ENCODE data around the gene NFIA.

NFIA gene

DNA sequence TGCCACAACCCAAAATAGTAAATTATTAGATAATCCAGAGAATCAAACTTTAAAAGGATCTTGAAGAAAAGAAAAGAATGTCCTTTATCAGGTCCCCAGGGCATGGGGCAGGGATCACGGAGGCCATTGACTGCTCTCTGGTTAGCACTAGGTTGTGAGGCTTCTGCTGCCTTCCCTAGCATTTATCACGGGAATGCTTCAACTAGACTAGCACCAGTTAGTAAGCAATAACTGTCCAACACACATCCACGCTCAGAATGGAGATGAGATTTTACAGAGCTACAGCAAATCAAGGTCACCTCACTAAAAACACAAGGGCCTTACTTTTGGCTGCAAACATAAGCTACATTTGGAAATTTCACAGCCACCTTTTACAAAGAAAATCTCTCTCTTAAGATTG is 304.0 kb downstream of the NFIA start:
- TF ChIP-seq, protein P1, sequence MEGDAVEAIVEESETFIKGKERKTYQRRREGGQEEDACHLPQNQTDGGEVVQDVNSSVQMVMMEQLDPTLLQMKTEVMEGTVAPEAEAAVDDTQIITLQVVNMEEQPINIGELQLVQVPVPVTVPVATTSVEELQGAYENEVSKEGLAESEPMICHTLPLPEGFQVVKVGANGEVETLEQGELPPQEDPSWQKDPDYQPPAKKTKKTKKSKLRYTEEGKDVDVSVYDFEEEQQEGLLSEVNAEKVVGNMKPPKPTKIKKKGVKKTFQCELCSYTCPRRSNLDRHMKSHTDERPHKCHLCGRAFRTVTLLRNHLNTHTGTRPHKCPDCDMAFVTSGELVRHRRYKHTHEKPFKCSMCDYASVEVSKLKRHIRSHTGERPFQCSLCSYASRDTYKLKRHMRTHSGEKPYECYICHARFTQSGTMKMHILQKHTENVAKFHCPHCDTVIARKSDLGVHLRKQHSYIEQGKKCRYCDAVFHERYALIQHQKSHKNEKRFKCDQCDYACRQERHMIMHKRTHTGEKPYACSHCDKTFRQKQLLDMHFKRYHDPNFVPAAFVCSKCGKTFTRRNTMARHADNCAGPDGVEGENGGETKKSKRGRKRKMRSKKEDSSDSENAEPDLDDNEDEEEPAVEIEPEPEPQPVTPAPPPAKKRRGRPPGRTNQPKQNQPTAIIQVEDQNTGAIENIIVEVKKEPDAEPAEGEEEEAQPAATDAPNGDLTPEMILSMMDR (conservative IDR thresholded peaks at IDR 0.05; ENCODE audit: low read depth, low read length): no peak
- DNase-seq (ENCODE audit: low read depth): no peak

DNA sequence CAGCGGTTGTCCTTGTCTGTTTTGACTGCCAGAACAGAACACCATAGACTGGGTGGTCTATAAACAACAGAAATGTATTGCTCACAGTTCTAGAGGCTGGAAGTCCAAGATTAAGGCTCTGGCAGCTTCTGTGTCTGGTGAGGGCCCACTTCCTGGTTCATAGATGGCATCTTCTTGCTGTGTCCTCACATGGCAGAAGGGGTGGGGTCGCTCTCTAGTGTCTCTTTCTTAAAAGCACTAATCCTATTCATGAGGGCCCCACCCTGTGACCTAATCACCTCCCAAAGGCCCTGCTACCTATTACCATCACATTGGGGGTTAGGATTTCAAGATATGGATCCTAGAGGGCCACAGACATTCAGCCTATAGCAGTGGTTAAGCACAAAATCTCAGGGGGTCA is 304.4 kb downstream of the NFIA start:
- DNase-seq (ENCODE audit: low read depth): no peak
- TF ChIP-seq, protein P1 (conservative IDR thresholded peaks at IDR 0.05; ENCODE audit: low read depth, low read length): no peak
- H3K4me3 ChIP-seq (ENCODE audit: low read length): no peak overlapping the region

More for the DNA sequence above, 304.0 kb downstream of the NFIA start:
- H3K4me3 ChIP-seq (ENCODE audit: low read length): no peak overlapping the region

DNA sequence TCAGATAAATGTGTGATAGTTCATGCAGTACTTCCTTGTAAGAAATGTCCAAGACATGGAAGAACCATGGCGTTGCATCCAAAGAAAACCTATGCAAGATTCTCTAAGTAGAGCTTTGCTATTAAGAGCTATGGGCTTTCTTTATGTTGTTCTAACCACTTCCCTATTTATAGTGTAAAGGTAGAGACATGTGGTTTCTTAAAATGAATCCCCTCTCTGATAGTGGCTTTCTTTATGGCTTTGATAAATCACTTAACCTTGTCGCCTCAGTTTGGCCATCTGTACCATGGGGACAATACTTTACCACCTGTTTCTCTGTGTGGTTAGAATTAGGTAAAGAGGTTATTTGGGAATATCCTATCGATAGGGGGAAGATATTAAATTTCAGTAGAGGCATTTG is 305.5 kb downstream of the NFIA start:
- no peak overlapping the region for H3K4me3 ChIP-seq (ENCODE audit: low read length)
- TF ChIP-seq, protein P1 (conservative IDR thresholded peaks at IDR 0.05; ENCODE audit: low read depth, low read length): no peak
- DNase-seq (ENCODE audit: low read depth): no peak

DNA sequence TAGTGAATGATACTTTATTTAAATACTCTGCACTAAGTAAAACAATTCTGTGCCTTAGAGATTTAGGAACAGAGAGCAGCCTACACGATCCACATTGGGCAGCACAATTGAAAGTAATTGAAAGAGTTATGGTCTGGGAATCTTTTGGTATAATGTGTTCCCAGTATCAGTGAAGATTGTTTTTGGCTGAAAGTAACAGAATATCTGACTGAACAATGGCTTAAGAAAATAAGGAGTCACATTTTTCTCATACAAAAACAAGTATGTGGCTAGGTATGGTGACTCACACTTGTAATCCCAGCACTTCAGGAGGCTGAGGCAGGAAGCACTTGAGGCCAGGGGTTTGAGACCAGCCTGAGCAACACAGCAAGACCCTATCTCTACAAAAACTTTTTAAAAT is 306.2 kb downstream of the NFIA start:
- TF ChIP-seq, protein P1 (conservative IDR thresholded peaks at IDR 0.05; ENCODE audit: low read depth, low read length): no peak
- no peak overlapping the region for H3K4me3 ChIP-seq (ENCODE audit: low read length)
- no peak for DNase-seq (ENCODE audit: low read depth)

DNA sequence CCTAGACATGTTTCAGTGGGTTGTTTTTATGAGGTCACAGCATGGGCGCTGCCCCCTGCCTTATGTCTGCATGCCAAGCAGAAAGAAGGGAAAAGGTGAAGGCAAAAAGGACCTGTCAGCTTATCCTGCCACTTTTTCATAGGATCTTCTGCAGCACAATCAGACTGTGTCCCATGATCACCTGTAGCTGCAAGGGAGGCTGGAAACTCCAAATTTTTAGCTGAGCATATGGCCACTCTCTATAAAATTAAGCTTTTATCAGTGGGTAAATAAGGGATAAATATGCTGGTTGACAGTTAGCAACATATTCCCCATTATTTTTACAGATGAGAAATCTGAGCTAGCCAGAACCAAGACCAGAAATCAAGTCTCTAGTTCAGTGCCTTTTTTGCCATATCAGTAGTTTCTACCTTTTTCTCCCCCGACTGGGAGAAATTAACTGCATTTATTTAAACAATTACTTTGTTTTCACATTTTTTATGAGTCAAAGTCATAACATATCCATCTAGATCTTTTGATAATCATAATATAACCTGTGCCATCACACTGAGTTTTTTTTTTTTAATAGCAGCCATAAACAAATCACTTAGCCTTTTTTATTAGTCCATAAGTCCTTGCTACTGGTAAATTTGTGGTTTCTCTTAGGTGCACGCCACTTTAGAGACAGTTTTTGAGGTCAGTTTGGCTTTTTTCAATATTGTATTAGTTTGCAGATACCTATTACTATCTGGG is 307.0 kb downstream of the NFIA start:
- TF ChIP-seq, protein P1 (conservative IDR thresholded peaks at IDR 0.05; ENCODE audit: low read depth, low read length): no peak
- no peak for DNase-seq (ENCODE audit: low read depth)
- no peak overlapping the region for H3K4me3 ChIP-seq (ENCODE audit: low read length)

DNA sequence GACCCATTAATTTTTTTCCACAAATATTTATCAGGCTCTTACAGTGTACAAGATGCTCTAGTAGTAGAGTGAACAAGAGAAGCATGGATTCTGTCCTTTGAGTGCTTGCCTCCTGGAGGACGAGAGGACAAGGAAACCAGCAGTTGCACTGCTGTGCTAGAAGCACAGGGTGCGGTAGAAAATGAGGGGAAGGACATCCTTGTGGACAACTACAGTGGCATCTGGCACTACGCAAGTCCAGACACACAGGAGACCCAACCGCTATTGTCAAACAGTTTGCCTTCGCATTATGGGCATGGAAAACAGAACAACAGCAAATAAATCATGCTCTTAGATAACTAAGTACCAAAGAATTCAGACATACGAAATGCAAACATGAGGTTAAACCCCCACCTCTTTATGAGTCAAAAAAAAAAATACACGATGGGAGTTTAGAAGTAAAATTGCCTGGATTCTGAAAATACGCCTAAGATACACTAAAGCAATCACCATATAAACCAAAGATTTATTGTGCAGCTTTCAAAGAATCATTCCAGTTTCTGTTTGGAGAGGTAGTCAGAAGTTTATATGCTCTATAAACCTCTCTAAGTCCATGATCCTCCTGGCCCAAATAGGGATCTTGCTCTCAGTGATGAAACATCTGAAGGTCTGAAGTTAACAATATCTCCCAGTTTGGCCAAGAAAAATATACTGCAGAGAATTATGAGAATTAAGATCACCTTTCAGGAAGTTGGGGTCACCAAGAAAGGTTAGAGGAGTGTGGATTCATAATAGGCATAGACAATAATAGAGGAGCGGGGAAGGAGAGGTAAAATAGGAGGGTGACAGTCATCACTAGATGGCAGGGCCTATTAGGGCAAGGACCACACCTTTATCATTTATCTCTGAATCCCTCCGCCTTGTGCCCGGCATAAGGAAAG is 307.8 kb downstream of the NFIA start:
- DNase-seq (ENCODE audit: low read depth): no peak
- no peak overlapping the region for H3K4me3 ChIP-seq (ENCODE audit: low read length)
- TF ChIP-seq, protein P1 (conservative IDR thresholded peaks at IDR 0.05; ENCODE audit: low read depth, low read length): no peak
